ENCODE measurements around the gene ITPRID1.
A peak's percentile ranks its signal among the peaks of the same experiment; 100 is the strongest.

GRCh38 chr7:31663072-31663471 lies 149.2 kb downstream of the ITPRID1 start:
- TF ChIP-seq, protein P1, sequence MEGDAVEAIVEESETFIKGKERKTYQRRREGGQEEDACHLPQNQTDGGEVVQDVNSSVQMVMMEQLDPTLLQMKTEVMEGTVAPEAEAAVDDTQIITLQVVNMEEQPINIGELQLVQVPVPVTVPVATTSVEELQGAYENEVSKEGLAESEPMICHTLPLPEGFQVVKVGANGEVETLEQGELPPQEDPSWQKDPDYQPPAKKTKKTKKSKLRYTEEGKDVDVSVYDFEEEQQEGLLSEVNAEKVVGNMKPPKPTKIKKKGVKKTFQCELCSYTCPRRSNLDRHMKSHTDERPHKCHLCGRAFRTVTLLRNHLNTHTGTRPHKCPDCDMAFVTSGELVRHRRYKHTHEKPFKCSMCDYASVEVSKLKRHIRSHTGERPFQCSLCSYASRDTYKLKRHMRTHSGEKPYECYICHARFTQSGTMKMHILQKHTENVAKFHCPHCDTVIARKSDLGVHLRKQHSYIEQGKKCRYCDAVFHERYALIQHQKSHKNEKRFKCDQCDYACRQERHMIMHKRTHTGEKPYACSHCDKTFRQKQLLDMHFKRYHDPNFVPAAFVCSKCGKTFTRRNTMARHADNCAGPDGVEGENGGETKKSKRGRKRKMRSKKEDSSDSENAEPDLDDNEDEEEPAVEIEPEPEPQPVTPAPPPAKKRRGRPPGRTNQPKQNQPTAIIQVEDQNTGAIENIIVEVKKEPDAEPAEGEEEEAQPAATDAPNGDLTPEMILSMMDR (IDR thresholded peaks at IDR 0.05; ENCODE audit: control extremely low read depth in 1 of 3, insufficient read depth in 1 of 3, low read depth in 1 of 3, low read length in 3 of 3): peak; percentile 77 to 98 (median 86)
- TF ChIP-seq SP1 (IDR thresholded peaks at IDR 0.05; ENCODE audit: low read depth, low read length) (no peak), EGR1 (IDR thresholded peaks at IDR 0.05; ENCODE audit: borderline replicate concordance, low read depth, low read length) (no peak)
